Body of pancreas (tissue), 4 donors: ENCODE results near the gene SPAG8. TPM values are rescaled to one million over a fixed set of nuclear protein-coding genes. Genes with fewer than 3 reads are reported as not detected.

Source experiments
- ATAC-seq: fragments of 150-250 bp; one replicate; pipeline ENCODE4 v1.9.1; 2016
- DNase-seq, 4 donors: peaks; one replicate each; pipeline ENCODE4 v3.0.0-alpha.2; 2019
- H3K27ac ChIP-seq, 4 donors: fragments of 200-600 bp; sonication (generic); 1 replicate in 3 of 4; 2 replicates in 1 of 4; pipeline versions ENCODE4 v1.5.1 to v1.6.1; 2016 to 2019; ENCODE audit warnings: mild to moderate bottlenecking in 1 of 4, mixed read lengths in 1 of 4, moderate library complexity in 1 of 4
- H3K27me3 ChIP-seq, 2 donors: fragments of 200-600 bp; sonication (generic); one replicate each; pipeline ENCODE4 v1.6.0; 2016; ENCODE audit warnings: mild to moderate bottlenecking in 1 of 2
- H3K36me3 ChIP-seq, 2 donors: fragments of 200-600 bp; sonication (generic); replicated peaks in 1 of 2; 2 replicates each; pipeline ENCODE4 v1.5.1; 2016; ENCODE audit warnings: low read depth in 2 of 2; ENCODE audit not compliant: insufficient read depth in 1 of 2
- H3K4me1 ChIP-seq: fragments of 200-600 bp; sonication (generic); one replicate; pipeline ENCODE4 v1.6.0; 2016
- H3K4me3 ChIP-seq, 2 donors: fragments of 200-600 bp; sonication (generic); 1 replicate in 1 of 2; 2 replicates in 1 of 2; pipeline ENCODE4 v1.5.1; 2016 to 2019
- H3K9me3 ChIP-seq, 3 donors: fragments of 200-600 bp; sonication (generic); 1 replicate in 2 of 3; 2 replicates in 1 of 3; pipeline ENCODE4 v1.5.1; 2016
- CTCF ChIP-seq, 7 experiments: fragments of 450-650 bp in 4 of 7; fragments of 200-600 bp in 3 of 7; sonication (generic) in 3 of 7; IDR thresholded peaks; one replicate each; pipeline ENCODE4 v1.5.1; 2016 to 2019; ENCODE audit warnings: antibody characterized with exemption in 7 of 7
- POLR2A ChIP-seq, 3 donors: fragments of 450-650 bp; IDR thresholded peaks; one replicate each; pipeline ENCODE4 v1.6.1; 2016; ENCODE audit warnings: antibody characterized with exemption in 3 of 3, mild to moderate bottlenecking in 2 of 3
- WGBS, 2 donors: methylation state at CpG; one replicate each; pipeline ENCODE4 v1.1.5; 2017; 5-methylcytosine and 5-hydroxymethylcytosine counted together
- intact Hi-C: fragments of 100-400 bp; cut with DNase I; formaldehyde crosslinking; loops from one replicate; pipeline ENCODE4 v1.15.1; 2023
- total RNA-seq, 2 donors: library from RNA; depleted of rRNA; stranded (reverse); fragments of >200 nt; gene quantifications; one replicate each; pipeline ENCODE4 v1.1.0, GENCODE V29; 2016

The SPAG8 gene
- total RNA-seq, 2 donors from 2014 or later, result 1.6 TPM; not detected in 1

- no peak overlapping the region for H3K4me3 ChIP-seq
- H3K9me3 ChIP-seq, result no peaks in the 10 kb centered on the region
- WGBS, 2 donors, result 91 to 93% methylated on average over 2 of the region's 2 CpGs
- H3K36me3 ChIP-seq, result no peaks in the 10 kb centered on the region
- ATAC-seq (no peak), DNase-seq (no peak)
- no peak for TF ChIP-seq POLR2A (IDR thresholded peaks at IDR 0.05)
- TF ChIP-seq CTCF (IDR thresholded peaks at IDR 0.05), result no peak
- intact Hi-C loops, result no loop called here
- H3K4me1 ChIP-seq, result peaks cover 7% of the 10 kb centered on the region
- no peaks in the 10 kb centered on the region for H3K27me3 ChIP-seq
- no peak overlapping the region for H3K27ac ChIP-seq
Observed at GRCh38 chr9:35789541-35789940, 22.5 kb downstream of the SPAG8 start.

DNA sequence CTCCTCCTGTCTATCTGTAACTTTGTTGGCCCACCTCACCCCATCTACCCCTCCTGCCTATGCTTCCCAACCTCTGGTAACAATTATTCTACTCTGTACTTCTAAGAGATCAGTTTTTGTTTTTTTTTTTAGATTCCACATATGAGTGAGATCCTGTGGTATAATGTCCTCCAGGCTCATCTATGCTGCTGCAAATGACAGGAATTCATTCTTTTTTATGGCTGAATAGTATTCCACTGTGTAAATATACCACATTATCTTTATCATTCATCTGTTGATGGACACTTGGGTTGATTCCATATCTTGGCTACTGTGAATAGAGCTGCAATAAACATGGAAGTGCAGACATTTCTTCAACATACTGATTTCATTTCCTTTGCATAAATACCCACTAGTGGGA lies 28.6 kb downstream of the SPAG8 start:
- H3K27me3 ChIP-seq, result no peaks in the 10 kb centered on the region
- no peak overlapping the region for H3K4me3 ChIP-seq
- DNase-seq, result no peak
- no peaks in the 10 kb centered on the region for H3K9me3 ChIP-seq
- H3K27ac ChIP-seq, result no peak overlapping the region
- H3K4me1 ChIP-seq, result no peaks in the 10 kb centered on the region
- TF ChIP-seq POLR2A (IDR thresholded peaks at IDR 0.05) (no peak), CTCF (IDR thresholded peaks at IDR 0.05) (no peak)
- no peak for ATAC-seq
- intact Hi-C loops, result no loop called here
- no peaks in the 10 kb centered on the region for H3K36me3 ChIP-seq

GRCh38 chr9:35781066-35781465 lies 31.0 kb downstream of the SPAG8 start:
- Histone ChIP-seq H3K9me3 (no peaks in the 10 kb centered on the region), H3K27ac (no peak overlapping the region), H3K4me3 (no peak overlapping the region), H3K4me1 (no peaks in the 10 kb centered on the region), H3K27me3 (no peaks in the 10 kb centered on the region), H3K36me3 (no peaks in the 10 kb centered on the region)
- TF ChIP-seq POLR2A (IDR thresholded peaks at IDR 0.05), result no peak
- no peak for TF ChIP-seq CTCF (IDR thresholded peaks at IDR 0.05)
- WGBS, 2 donors, result 54 to 67% methylated on average over 2 of the region's 2 CpGs
- no peak for ATAC-seq
- intact Hi-C loops, result no loop called here
- no peak for DNase-seq

DNA sequence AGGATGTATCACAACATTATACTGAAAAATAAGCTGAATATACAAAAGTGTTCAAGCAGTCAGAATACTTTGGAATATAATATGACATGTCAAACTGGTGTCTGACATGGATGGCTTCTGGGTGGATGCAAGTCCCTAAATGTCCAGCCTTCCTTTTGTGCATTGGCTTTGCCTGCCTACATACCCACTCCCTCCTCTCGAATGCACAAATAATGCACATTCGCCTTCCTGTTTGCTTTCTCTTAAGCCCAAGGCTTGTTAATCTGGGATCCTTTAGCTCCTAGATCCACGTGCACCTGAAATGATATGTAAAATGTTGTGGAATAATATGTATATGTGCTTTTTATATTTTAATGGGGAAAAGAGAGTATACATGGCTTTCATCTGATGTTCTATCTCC lies 33.6 kb downstream of the SPAG8 start:
- Histone ChIP-seq H3K36me3 (no peaks in the 10 kb centered on the region), H3K4me1 (peaks cover 5% of the 10 kb centered on the region), H3K27me3 (no peaks in the 10 kb centered on the region), H3K27ac (no peak overlapping the region), H3K4me3 (no peak overlapping the region), H3K9me3 (no peaks in the 10 kb centered on the region)
- TF ChIP-seq POLR2A (IDR thresholded peaks at IDR 0.05) (no peak), CTCF (IDR thresholded peaks at IDR 0.05) (no peak)
- no peak for DNase-seq
- ATAC-seq, result no peak
- 76 to 90% methylated on average over 3 of the region's 3 CpGs for WGBS, 2 donors
- intact Hi-C loops, result no loop called here

GRCh38 chr9:35776018-35776417 lies 36.0 kb downstream of the SPAG8 start:
- WGBS, 2 donors, result 76 to 83% methylated on average over 4 of the region's 4 CpGs
- no peak overlapping the region for H3K4me3 ChIP-seq
- no peak for ATAC-seq
- intact Hi-C loops, result no loop called here
- no peaks in the 10 kb centered on the region for H3K36me3 ChIP-seq
- no peaks in the 10 kb centered on the region for H3K27me3 ChIP-seq
- DNase-seq, result no peak
- H3K9me3 ChIP-seq, result no peaks in the 10 kb centered on the region
- no peak for TF ChIP-seq CTCF (IDR thresholded peaks at IDR 0.05)
- TF ChIP-seq POLR2A (IDR thresholded peaks at IDR 0.05), result no peak
- H3K4me1 ChIP-seq, result peaks cover 22% of the 10 kb centered on the region
- H3K27ac ChIP-seq, result no peak overlapping the region
